T-helper 9 cell (primary cell): ENCODE results near the gene ONECUT1.

Experiments
- DNase-seq: peaks from one replicate; pipeline ENCODE4 v3.0.0-alpha.2; 2020

Gene ONECUT1

GRCh38 chr15:52796753-52797520 lies 6.8 kb upstream of the ONECUT1 start:
- no peak for DNase-seq

GRCh38 chr15:52796228-52796521 lies 6.0 kb upstream of the ONECUT1 start:
- DNase-seq, result no peak

- no peak for DNase-seq
Observed at GRCh38 chr15:52795464-52796227, 5.5 kb upstream of the ONECUT1 start.

GRCh38 chr15:52794665-52795463 lies 4.7 kb upstream of the ONECUT1 start:
- no peak for DNase-seq

GRCh38 chr15:52791776-52792175 lies 1.6 kb upstream of the ONECUT1 start:
- no peak for DNase-seq

GRCh38 chr15:52790941-52791751 lies 1.0 kb upstream of the ONECUT1 start:
- DNase-seq, result no peak

- DNase-seq, result no peak
Observed at GRCh38 chr15:52789601-52790168, 451 bp downstream of the ONECUT1 start.

- no peak for DNase-seq
Observed at GRCh38 chr15:52789008-52789600, 1.0 kb downstream of the ONECUT1 start.

- DNase-seq, result no peak
Observed at GRCh38 chr15:52788099-52788986, 1.8 kb downstream of the ONECUT1 start.

- DNase-seq, result no peak
Observed at GRCh38 chr15:52787549-52788098, 2.5 kb downstream of the ONECUT1 start.

- no peak for DNase-seq
Observed at GRCh38 chr15:52787123-52787503, 3.0 kb downstream of the ONECUT1 start.

- DNase-seq, result no peak
Observed at GRCh38 chr15:52786436-52787122, 3.6 kb downstream of the ONECUT1 start.

- no peak for DNase-seq
Observed at GRCh38 chr15:52785672-52786406, 4.3 kb downstream of the ONECUT1 start.

- DNase-seq, result no peak
Observed at GRCh38 chr15:52784799-52785671, 5.1 kb downstream of the ONECUT1 start.

GRCh38 chr15:52783929-52784798 lies 6.0 kb downstream of the ONECUT1 start:
- DNase-seq, result no peak

- no peak for DNase-seq
Observed at GRCh38 chr15:52783191-52783829, 6.8 kb downstream of the ONECUT1 start.

GRCh38 chr15:52782514-52782913 lies 7.6 kb downstream of the ONECUT1 start:
- DNase-seq, result no peak
